ENCODE results near the gene PRSS56. TPM values are rescaled to one million over a fixed set of nuclear protein-coding genes. Genes with fewer than 3 reads are reported as not detected.

Gene PRSS56
- total RNA-seq, 2 donors from 2014 or later = not detected

DNA sequence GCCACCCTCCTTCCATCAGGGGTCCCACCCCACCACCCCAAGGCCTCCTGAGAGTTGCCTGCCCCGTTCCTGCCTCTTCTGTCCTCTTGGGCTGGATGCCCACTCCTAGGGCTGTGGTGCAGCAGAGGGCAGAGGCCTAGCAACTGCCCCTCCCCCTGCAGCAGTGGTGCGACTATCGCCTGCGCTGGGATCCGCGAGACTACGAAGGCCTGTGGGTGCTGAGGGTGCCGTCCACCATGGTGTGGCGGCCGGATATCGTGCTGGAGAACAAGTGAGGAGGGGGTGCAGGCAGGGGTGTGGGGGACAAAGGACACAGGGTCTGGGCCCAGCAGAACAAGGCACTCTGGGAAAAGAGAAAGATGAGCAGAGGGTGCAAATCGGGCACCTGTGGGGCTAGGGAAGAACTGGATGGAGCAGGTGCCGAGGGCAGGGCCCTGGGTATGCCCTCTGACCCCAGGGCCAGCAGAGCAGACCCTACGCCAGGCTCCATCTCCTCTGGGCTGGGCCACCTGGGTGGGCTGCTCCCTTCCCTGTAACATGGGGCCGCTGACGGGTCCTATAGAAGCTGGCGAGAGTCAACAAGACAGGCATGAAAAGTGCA lies 20.4 kb downstream of the PRSS56 start:
- no peak overlapping the region for H3K4me3 ChIP-seq

GRCh38 chr2:232541195-232541960 lies 21.2 kb downstream of the PRSS56 start:
- intact Hi-C loops (cut with DNase I) = no loop called here
- Histone ChIP-seq H3K9me3 (no peaks in the 10 kb centered on the region), H3K27me3 (no peaks in the 10 kb centered on the region), H3K9ac (ENCODE audit: low read depth in 2 of 2, low read length in 2 of 2) (no peak overlapping the region), H3K36me3 (no peaks in the 10 kb centered on the region), H3K27ac (no peak overlapping the region), H3K4me3 (no peak overlapping the region), H3K4me1 (no peaks in the 10 kb centered on the region)
- no peak for DNase-seq
- TF ChIP-seq, protein P1, sequence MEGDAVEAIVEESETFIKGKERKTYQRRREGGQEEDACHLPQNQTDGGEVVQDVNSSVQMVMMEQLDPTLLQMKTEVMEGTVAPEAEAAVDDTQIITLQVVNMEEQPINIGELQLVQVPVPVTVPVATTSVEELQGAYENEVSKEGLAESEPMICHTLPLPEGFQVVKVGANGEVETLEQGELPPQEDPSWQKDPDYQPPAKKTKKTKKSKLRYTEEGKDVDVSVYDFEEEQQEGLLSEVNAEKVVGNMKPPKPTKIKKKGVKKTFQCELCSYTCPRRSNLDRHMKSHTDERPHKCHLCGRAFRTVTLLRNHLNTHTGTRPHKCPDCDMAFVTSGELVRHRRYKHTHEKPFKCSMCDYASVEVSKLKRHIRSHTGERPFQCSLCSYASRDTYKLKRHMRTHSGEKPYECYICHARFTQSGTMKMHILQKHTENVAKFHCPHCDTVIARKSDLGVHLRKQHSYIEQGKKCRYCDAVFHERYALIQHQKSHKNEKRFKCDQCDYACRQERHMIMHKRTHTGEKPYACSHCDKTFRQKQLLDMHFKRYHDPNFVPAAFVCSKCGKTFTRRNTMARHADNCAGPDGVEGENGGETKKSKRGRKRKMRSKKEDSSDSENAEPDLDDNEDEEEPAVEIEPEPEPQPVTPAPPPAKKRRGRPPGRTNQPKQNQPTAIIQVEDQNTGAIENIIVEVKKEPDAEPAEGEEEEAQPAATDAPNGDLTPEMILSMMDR (IDR thresholded peaks at IDR 0.05) = no peak

More for the DNA sequence above, 20.4 kb downstream of the PRSS56 start:
- no peak overlapping the region for H3K9ac ChIP-seq (ENCODE audit: low read depth in 2 of 2, low read length in 2 of 2)
- H3K36me3 ChIP-seq = no peaks in the 10 kb centered on the region
- no peaks in the 10 kb centered on the region for H3K27me3 ChIP-seq
- intact Hi-C loops (cut with DNase I) = no loop called here
- DNase-seq = no peak
- no peaks in the 10 kb centered on the region for H3K9me3 ChIP-seq
- H3K27ac ChIP-seq = no peak overlapping the region
- no peaks in the 10 kb centered on the region for H3K4me1 ChIP-seq
- TF ChIP-seq, protein P1 (IDR thresholded peaks at IDR 0.05) = no peak

DNA sequence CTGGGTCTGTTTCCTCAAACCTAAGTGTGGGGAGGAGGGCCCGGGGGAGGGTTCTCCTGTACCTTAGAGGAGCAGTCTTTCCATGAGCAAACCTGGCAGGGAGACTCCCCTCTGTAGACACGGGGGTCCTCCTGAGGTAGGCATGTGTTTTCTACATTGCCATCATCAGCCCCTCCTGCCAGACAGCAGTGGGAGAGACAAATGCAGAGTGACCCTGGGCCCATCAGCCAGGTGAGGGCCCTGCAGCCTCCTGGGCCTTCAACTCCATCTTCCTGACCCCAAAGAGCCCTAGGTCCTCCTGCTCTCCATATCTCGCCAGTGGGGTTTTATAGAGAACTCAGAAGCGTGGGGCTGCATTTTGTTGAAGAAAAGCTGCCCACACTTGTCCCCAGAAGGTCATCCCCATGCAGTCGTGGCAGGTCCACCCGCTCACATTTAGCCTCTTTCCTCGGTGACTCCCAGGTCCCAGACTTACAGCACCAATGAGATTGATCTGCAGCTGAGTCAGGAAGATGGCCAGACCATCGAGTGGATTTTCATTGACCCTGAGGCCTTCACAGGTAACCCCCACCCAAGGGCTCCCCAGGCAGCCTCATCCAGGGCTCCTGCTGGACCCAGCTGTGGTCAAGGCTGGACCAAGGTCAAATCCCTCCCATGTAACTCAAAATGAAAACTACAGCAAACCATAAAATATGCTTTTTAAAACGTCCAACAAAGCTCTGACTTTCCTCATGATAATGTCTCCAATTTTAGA lies 21.9 kb downstream of the PRSS56 start:
- H3K27ac ChIP-seq = no peak overlapping the region
- no peaks in the 10 kb centered on the region for H3K4me1 ChIP-seq
- H3K4me3 ChIP-seq = no peak overlapping the region
- H3K27me3 ChIP-seq = no peaks in the 10 kb centered on the region
- H3K36me3 ChIP-seq = no peaks in the 10 kb centered on the region
- no peak overlapping the region for H3K9ac ChIP-seq (ENCODE audit: low read depth in 2 of 2, low read length in 2 of 2)
- intact Hi-C loops (cut with DNase I) = no loop called here
- TF ChIP-seq, protein P1 (IDR thresholded peaks at IDR 0.05) = no peak
- H3K9me3 ChIP-seq = no peaks in the 10 kb centered on the region
- DNase-seq = no peak

GRCh38 chr2:232542715-232543467 lies 22.7 kb downstream of the PRSS56 start:
- no peak overlapping the region for H3K9ac ChIP-seq (ENCODE audit: low read depth in 2 of 2, low read length in 2 of 2)
- no peak overlapping the region for H3K4me3 ChIP-seq
- intact Hi-C loops (cut with DNase I) = no loop called here
- TF ChIP-seq, protein P1 (IDR thresholded peaks at IDR 0.05) = no peak
- H3K9me3 ChIP-seq = no peaks in the 10 kb centered on the region
- H3K36me3 ChIP-seq = no peaks in the 10 kb centered on the region
- no peak overlapping the region for H3K27ac ChIP-seq
- H3K27me3 ChIP-seq = no peaks in the 10 kb centered on the region
- H3K4me1 ChIP-seq = peaks cover 3% of the 10 kb centered on the region
- DNase-seq = no peak

- peaks cover 3% of the 10 kb centered on the region for H3K4me1 ChIP-seq
- no peaks in the 10 kb centered on the region for H3K36me3 ChIP-seq
- H3K27me3 ChIP-seq = no peaks in the 10 kb centered on the region
- no peaks in the 10 kb centered on the region for H3K9me3 ChIP-seq
- intact Hi-C loops (cut with DNase I) = no loop called here
- H3K9ac ChIP-seq (ENCODE audit: low read depth in 2 of 2, low read length in 2 of 2) = no peak overlapping the region
- no peak overlapping the region for H3K4me3 ChIP-seq
- TF ChIP-seq, protein P1 (IDR thresholded peaks at IDR 0.05) = no peak
- no peak overlapping the region for H3K27ac ChIP-seq
- DNase-seq = no peak
Measured at GRCh38 chr2:232543491-232543890, 23.3 kb downstream of the PRSS56 start.
